NCI-H226 (cell line): ENCODE results near the gene TIGD4.

Experiments
- DNase-seq: peaks from one replicate; pipeline ENCODE4 v3.0.0-alpha.2; 2015

TIGD4 gene

DNA sequence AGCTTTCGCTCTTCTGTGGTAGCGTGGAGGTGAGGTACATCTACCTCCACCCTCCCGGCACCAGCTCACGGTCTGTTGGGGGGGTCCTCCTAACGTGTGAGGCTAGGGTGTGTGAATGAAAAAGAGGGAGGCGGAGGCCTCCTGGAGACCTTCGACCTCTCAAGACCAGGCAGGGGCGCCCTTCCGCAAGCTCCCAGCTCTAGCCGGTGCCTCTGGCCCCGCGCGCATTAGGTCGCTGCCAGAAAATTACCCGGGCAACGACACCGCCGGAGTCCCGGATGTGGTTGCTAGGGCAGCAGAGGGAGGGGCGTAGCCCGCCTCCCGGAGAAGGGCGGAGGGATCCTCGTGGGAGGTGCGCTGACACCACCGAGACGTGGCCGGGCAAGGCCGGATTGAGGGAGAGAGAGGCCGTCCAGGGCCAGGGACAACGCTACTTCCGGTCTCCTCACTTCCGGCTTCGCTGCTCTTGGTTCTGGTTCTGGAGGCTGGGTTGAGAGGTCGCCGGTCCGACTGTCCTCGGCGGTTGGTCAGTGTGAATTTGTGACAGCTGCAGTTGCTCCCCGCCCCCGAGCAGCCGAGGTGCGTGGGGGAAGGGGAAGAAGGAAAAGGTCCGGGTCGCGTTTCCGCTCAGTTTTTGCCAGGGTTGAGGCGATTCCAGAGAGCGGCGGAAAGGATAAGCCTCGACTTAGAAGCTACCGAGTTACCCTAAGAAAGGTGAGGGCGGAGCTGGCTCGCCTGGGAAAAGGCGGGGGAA is at the start of gene TIGD4, which contains the start of gene ARFIP1:
TSS of gene TIGD4 (minus strand) at position 218 of the 754 bp plus-strand sequence. CDS start 8,726 bp downstream, outside the sequence.
TSS of gene ARFIP1 (plus strand) at position 442 of the 754 bp plus-strand sequence. CDS start 49,680 bp downstream, outside the sequence.
- DNase-seq = peak; percentile 91

DNA sequence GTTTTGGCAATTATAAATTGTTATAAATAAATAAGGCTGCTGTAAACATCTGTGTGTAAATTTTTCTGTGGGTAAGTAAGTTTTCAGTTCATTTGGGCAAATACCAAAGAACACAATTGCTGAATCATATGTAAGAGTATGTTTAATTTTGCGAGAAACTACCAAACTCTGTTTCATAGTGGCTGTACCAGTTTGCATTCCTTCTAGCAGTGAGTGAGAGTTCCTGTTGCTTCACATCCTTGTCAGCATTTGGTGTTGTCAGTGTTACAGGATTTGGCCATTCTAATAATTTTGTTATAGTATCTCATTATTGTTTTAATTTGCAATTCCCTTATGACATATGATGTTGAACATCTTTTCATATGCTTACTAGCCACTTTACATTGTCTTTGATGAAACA is 48.6 kb upstream of the TIGD4 start:
- no peak for DNase-seq

- DNase-seq = no peak
Measured at GRCh38 chr4:152825336-152825735, 45.8 kb upstream of the TIGD4 start.

DNA sequence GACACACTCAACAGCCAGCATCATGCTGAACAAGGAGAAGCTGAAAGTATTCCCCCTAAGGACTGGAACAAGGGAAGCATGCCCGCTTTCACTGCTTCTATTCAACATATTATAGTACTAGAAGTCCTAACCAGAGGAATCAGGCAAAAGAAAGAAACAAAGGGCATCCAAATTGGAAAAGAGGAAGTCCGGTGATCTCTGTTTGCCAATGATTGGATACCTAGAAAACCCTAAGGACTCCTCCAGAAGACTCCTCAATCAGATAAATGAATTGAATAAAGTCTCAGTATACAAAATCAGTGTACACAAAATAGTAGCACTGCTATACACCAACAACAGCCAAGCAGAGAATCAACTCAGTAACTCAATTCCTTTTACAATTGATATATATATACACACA is 45.0 kb upstream of the TIGD4 start:
- DNase-seq = no peak

- no peak for DNase-seq
Measured at GRCh38 chr4:152822323-152822722, 42.8 kb upstream of the TIGD4 start.

DNA sequence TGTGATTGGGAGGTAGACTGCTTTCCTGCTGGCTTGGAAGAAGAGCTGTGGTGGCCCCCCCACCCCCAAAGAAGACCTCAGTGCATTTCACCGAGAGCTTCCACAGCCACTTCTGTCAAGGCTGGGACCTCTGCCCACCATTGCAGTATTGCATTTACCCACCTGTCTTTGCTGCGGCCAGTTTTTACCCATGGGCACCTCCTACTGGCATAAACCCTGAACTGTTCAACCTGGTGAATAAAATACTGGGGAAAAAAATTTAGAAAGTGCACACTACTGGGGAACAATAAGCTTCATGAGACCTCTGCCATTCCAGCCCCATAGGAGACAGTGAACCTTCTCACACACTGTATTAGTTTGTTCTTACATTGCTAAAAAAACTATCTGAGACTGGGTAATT is 40.5 kb upstream of the TIGD4 start:
- DNase-seq = no peak

DNA sequence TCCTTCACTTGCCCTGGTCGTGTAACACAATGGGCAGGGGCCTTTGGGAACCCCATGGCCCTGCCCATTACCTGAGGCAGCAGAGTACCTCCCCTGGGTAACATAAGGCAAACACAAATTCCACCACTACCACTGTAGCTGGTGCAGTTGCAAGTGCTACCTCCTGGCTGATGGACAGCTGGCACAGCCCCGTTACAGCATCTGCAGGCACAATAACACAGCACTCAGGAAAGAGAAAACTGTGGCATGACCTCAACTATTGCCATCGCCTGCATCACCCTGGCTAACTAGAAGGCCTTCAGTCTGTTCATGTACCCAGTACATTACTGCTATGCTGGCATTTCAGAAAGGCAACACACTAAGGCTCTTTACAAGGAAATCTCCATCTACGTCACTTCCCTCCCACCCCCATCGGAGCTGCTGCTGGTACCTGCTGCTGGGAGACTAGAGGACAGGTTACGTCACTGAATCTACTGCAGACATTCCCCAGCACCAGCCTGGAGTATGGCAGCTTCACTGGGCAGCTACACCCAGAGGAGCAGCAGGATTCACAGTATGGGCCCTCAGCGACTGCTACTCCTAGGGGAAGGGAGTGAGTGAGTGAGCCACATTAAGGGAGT is 39.6 kb upstream of the TIGD4 start:
- no peak for DNase-seq

GRCh38 chr4:152817331-152817730 is 37.8 kb upstream of the TIGD4 start:
- no peak for DNase-seq

DNA sequence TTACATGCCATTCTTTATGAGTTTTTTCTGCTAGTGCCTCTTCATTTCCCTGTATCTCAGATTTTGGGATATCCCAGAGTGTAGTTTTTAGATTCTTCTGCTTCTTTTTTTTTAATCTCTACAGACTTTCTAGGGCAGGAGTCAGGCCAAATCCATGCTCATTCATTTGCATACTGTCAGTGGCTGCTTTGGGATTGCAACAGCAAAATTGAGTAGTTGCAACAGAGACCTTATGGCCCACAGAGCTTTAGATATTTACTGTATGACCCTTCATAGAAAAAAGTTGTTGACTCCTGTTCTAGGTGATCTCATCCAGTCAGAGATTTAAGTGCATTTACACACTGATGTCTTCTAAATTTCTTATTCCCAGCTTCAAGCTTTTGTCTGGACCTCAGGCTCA is 35.5 kb upstream of the TIGD4 start:
- no peak for DNase-seq

DNA sequence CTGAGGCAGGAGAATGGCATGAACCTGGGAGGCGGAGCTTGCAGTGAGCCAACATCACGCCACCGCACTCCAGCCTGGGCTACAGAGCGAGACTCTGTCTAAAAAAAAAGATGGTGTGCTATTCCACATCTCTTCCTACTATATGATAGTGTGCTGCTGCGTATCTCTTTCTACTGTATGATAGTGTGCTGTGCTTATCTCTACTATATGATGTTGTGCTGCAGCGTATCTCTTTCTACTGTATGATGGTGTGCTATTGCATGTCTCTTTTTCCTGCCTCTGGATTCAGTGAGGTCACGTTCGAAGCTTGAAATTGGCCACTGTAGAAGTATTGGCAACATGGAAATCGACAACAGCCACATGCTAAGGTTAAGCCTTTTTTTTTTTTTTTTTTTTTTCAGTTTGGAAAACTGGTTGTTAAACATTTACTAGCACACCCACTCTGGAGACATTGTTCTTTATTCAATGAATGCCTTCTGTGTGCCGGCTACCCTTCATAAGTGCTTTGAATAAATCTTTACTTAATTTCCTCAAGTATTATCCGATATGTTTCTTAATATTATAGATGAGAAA is 31.3 kb upstream of the TIGD4 start:
- DNase-seq = no peak

- no peak for DNase-seq
Measured at GRCh38 chr4:152808670-152809069, 29.1 kb upstream of the TIGD4 start.

- no peak for DNase-seq
Measured at GRCh38 chr4:152807294-152807829, 27.8 kb upstream of the TIGD4 start.

DNA sequence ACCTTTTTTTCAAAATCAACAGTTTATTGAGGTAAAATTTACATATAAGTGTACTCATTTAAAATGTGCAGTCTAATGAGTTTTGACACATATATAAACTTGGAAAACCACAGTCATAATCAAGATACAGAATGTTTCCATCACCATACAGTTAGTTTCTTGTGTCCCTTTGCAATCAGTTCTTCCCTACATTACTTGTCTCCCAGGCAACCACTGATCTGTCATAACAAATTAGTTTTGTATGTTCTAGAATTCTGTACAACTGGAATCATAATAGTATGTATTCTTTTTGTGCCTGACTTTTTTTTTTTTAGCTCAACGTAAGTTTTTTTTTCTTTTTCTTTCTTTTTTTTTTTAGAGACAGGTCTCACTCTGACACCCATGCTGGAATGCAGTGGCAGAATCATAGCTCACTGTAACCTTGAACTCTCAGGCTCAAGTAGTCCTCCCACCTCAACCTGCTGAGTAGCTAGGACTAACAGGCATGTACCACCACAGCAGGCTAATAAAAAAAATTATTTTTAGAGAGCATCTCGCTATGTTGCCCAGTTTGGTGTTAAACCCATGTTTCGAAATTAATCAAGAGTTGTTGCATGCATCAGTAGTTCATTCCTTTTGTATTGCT is 27.1 kb upstream of the TIGD4 start:
- DNase-seq = no peak

- DNase-seq = no peak
Measured at GRCh38 chr4:152805818-152806217, 26.3 kb upstream of the TIGD4 start.

GRCh38 chr4:152805071-152805650 is 25.6 kb upstream of the TIGD4 start:
- no peak for DNase-seq

GRCh38 chr4:152803541-152803940 is 24.0 kb upstream of the TIGD4 start:
- DNase-seq = no peak

DNA sequence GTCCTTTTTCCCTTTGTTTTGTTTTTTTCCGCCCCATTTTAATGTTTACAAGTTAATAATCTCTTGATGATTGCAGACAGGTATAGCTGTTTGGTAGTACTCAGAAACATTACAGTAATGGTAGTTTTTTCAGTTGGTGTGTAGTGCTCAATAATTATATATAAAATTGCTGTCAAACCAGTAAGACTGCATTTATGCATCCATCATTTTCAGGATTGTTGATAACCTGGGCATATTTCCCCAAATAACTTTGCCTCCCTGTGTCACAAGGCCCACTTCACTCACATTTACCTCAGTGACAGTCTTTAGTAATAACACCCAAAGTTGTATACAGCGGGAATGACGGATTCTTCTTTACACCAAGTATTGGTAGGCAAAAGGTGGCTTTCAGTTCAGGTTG is 16.4 kb upstream of the TIGD4 start:
- no peak for DNase-seq

DNA sequence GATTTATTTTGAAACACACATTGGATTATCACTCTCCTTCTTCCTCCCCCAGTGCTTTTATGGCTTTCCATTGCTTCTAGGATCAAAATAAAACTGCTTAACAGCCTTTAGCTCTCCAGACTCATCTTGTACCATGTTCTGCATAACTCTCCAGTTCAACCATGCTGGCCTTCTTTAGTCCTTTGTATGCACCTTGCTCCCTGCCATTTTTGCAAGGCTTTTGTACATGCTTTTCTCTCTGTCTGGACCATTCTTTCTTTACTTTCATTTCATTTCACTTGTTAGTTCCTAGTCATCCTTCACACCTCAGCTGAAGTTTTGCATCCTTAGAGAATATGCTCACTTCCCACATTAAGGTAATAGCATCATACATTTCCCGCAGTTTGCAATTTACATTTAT is 7.1 kb upstream of the TIGD4 start:
- DNase-seq = no peak

DNA sequence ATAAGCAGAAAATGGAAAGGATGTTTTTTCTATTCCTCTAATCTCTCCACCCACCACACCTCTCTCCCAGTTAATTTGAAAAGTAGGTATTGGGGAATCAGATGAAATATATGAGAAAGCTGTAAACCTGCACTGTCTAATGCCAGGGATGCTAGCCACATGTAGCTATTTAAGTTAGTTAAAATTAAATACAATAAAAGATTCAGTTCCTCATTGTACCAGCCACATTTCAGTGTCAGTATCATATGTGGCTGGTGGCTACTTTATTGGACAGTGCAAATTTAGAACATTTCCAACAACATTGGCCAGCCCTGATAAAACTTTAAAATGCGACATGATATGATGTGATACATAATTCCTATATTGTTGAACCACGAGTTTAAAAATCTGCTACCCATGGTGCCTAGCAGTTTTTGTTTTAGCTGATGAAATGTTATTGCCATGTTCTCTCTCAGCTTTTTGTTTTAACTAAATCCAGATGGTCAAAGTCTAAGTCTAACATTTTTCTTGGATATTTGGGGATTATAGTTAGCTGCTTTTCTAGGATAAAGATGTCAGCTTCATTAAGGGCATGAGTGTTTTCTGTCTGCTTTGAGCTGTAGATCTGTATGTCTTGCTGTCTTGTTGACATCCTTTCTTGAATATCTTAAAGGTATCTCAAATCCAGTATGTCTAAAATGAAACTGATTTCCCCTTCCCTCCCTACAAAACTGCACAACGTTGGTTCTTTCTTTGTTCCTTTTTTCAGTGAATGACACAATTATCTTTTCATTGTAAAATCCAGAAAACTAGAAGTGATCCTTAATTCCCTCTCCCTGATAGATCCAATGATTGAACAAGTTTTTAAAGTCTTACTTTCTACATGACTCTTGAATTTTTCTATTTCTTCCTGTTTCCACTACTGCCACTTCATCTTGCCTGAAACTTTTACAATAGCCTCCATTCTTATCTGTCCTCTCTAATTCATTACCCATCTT is 6.4 kb upstream of the TIGD4 start:
- no peak for DNase-seq

GRCh38 chr4:152784490-152785350 is 5.2 kb upstream of the TIGD4 start:
- peak; percentile 7 for DNase-seq

DNA sequence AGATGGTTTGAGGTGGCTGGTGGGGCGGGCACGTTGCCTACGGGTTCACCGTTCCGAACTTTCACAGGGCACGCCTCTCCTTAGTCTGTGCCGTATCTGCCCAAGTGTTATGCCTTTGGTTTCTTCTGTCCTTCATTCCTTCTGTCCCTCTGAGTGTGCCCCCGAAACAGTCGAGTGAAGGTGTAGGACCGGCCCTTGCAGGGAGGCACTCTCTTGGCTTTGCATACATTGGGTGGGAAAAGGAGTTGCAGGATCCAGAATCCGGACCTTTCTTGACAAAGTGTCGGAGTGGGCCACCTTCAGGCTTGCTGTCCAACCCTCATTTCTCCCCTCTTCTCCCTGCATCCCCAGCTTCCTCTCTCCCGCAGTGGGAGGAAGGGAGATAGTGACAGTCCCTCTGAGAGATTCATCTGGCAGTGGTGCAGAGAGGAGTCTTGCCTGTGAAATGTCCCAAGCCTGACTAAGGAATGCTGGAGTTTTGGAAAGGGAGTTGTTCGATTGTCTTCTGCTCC is 793 bp upstream of the TIGD4 start:
- no peak for DNase-seq
